Measurements from ENCODE around the gene CEL. TPM values are rescaled to one million over a fixed set of nuclear protein-coding genes. Genes with fewer than 3 reads are reported as not detected.
"Not testable (repeated sequence)": the region's sequence is repeated elsewhere in the genome, so short reads cannot be mapped to it uniquely, and the experiment has no call there.

The CEL gene
- total and polyA plus RNA-seq, 2 donors, result 0.76 to 3.2 TPM

DNA sequence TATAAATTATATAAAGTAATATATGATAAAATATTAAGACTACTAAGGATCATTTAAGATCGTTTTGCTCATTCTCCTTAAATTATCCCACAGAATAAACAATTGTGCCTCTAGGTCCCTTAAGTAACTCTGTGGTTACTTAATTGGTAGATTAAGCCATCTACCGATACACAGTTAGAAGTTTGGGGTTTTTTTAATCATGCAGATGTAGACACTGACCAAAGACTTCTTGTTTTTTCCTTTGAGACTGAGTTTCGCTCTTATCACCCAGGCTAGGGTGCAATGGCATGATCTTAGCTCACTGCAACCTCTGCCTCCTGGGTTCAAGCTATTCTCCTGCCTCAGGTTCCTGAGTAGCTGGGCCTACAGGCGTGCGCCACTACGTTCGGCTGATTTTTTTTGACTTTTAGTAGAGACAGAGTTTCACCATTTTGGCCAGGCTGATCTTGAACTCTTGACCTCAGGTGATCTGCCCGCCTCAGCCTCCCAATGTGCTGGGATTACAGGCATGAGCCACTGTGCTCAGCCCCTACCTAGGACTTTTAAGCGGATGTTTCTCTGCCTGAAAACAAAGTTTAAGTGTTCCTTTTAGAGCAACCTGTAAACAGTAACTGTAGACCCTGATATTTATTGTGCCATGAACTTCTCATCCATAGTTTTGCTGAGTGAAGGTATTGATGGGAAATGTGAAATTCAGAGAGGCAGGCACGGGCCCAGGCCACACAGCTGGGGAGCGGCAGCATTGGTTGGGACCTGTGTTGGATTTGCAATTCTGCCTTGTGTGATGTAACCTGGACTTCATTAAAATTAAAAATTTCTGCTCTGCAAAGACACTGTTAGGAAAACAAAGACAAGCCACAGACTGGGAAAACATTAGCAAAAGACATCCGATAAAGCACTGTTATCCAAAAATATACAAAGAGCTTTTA, 11.6 kb downstream of the CEL start:
- no peaks in the 10 kb centered on the region for H3K9me3 ChIP-seq (ENCODE audit: control insufficient read depth in 2 of 2, insufficient read depth in 1 of 2, low read length in 1 of 2)
- DNase-seq (ENCODE audit: low read depth in 6 of 9, low spot score in 9 of 9), result no peak
- H3K27me3 ChIP-seq (ENCODE audit: control insufficient read depth in 2 of 2, insufficient read depth in 1 of 2, low read length in 1 of 2), result no peaks in the 10 kb centered on the region
- H3K27ac ChIP-seq (ENCODE audit: low read depth in 1 of 2, low read length in 1 of 2), result no peak overlapping the region
- H3K4me1 ChIP-seq (ENCODE audit: control insufficient read depth in 2 of 2, insufficient read depth in 2 of 2, low read length in 2 of 2), result no peaks in the 10 kb centered on the region
- H3K4me3 ChIP-seq (ENCODE audit: low read length in 2 of 2), result no peak overlapping the region
- WGBS, result 96% methylated on average over 12 of the region's 12 CpGs
- peaks cover 0 to 2% of the 10 kb centered on the region in 2 donors for H3K36me3 ChIP-seq (ENCODE audit: control insufficient read depth in 2 of 2, insufficient read depth in 2 of 2, low read length in 1 of 2)

DNA sequence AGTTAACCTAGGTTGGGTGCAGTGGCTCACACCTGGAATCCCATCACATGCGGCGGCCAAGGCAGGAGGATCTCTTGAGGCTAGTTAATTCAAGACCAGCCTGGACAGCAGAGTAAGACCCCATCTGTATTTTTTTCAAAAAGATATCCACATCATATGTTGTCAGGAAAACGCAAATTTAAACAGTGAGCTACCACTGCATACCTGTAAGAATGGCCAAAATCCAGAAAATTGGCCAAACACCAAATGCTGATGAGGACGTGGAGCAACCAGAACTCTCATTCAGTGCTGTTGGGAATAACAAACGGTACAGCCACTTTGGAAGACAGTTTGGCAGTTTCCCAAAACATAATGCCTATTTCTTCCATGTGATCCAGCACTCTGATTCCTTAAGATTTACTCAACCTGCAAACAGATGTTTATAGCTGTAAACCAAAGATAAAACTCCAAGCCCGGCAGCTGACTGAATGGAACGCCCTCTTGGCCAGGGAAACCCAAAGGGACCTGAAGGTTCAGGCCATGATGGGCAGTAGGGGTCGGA, 12.4 kb downstream of the CEL start:
- Histone ChIP-seq H3K4me1 (ENCODE audit: control insufficient read depth in 2 of 2, insufficient read depth in 2 of 2, low read length in 2 of 2) (no peaks in the 10 kb centered on the region), H3K36me3 (ENCODE audit: control insufficient read depth in 2 of 2, insufficient read depth in 2 of 2, low read length in 1 of 2) (peaks cover 0 to 2% of the 10 kb centered on the region in 2 donors), H3K4me3 (ENCODE audit: low read length in 2 of 2) (no peak overlapping the region), H3K27ac (ENCODE audit: low read depth in 1 of 2, low read length in 1 of 2) (no peak overlapping the region), H3K27me3 (ENCODE audit: control insufficient read depth in 2 of 2, insufficient read depth in 1 of 2, low read length in 1 of 2) (no peaks in the 10 kb centered on the region), H3K9me3 (ENCODE audit: control insufficient read depth in 2 of 2, insufficient read depth in 1 of 2, low read length in 1 of 2) (no peaks in the 10 kb centered on the region)
- WGBS, result 94% methylated on average over 8 of the region's 8 CpGs
- DNase-seq (ENCODE audit: low read depth in 6 of 9, low spot score in 9 of 9), result no peak

DNA sequence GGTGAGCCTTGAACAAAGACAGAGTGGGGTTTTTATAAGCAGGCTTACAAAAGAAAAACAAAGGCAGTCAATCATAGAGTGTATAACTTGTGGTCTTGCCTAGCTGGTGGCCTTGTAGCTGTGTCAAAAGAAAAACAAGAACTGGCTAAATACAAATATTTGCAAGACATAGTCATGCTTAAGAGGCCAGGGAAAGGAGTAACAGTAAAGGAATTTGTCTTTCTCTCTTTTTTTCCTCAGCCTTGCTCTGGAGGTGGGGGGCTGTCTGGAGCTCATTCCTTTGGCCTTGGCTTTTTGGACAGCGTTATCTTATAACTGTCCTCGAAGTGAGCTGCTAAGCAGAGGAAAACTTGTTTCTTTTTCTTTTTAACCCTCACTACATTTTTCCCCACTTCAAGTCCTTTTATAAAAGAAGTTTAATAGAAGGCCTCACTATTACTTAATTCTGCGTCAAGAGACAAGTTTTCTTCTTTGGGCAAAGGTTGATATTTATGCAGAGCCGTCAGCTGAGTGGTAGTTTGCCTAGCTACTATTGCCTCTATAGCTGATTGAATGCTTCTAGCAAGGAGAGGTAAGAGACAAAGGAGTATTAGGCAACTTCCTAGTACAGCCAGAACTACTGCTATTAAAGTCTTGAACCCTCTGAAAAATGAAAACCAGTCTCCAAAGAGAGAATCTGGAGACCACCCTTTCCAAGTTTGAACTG, 14.3 kb downstream of the CEL start:
- Histone ChIP-seq H3K27ac (ENCODE audit: low read depth in 1 of 2, low read length in 1 of 2) (no peak overlapping the region), H3K36me3 (ENCODE audit: control insufficient read depth in 2 of 2, insufficient read depth in 2 of 2, low read length in 1 of 2) (no peaks in the 10 kb centered on the region), H3K9me3 (ENCODE audit: control insufficient read depth in 2 of 2, insufficient read depth in 1 of 2, low read length in 1 of 2) (no peaks in the 10 kb centered on the region), H3K27me3 (ENCODE audit: control insufficient read depth in 2 of 2, insufficient read depth in 1 of 2, low read length in 1 of 2) (no peaks in the 10 kb centered on the region), H3K4me3 (ENCODE audit: low read length in 2 of 2) (no peak overlapping the region), H3K4me1 (ENCODE audit: control insufficient read depth in 2 of 2, insufficient read depth in 2 of 2, low read length in 2 of 2) (no peaks in the 10 kb centered on the region)
- DNase-seq (ENCODE audit: low read depth in 6 of 9, low spot score in 9 of 9), result no peak
- 94% methylated on average over 4 of the region's 4 CpGs for WGBS

DNA sequence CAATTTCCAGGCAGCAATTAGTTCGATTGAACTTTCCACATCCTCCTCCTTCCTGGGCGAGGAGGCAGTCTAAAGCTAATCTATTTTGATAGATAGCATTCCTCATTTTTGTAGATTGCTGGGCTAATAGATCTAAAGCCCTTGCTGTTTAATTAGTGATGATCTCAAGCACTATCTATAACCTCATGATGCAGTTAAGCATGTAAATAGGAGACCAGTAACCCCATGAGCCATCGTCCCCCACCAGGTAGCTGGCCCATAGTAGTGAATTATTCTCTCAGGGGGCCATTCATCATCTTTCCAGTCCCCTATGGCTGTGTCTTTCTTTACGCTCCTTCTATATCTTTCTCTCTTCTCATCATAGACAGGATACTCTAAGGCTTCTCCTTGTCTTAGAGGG, 14.9 kb downstream of the CEL start:
- WGBS, result 85% methylated on average over 4 of the region's 4 CpGs
- Histone ChIP-seq H3K4me1 (ENCODE audit: control insufficient read depth in 2 of 2, insufficient read depth in 2 of 2, low read length in 2 of 2) (no peaks in the 10 kb centered on the region), H3K27ac (ENCODE audit: low read depth in 1 of 2, low read length in 1 of 2) (no peak overlapping the region), H3K27me3 (ENCODE audit: control insufficient read depth in 2 of 2, insufficient read depth in 1 of 2, low read length in 1 of 2) (no peaks in the 10 kb centered on the region), H3K36me3 (ENCODE audit: control insufficient read depth in 2 of 2, insufficient read depth in 2 of 2, low read length in 1 of 2) (no peaks in the 10 kb centered on the region), H3K4me3 (ENCODE audit: low read length in 2 of 2) (no peak overlapping the region), H3K9me3 (ENCODE audit: control insufficient read depth in 2 of 2, insufficient read depth in 1 of 2, low read length in 1 of 2) (no peaks in the 10 kb centered on the region)
- DNase-seq (ENCODE audit: low read depth in 6 of 9, low spot score in 9 of 9), result no peak

DNA sequence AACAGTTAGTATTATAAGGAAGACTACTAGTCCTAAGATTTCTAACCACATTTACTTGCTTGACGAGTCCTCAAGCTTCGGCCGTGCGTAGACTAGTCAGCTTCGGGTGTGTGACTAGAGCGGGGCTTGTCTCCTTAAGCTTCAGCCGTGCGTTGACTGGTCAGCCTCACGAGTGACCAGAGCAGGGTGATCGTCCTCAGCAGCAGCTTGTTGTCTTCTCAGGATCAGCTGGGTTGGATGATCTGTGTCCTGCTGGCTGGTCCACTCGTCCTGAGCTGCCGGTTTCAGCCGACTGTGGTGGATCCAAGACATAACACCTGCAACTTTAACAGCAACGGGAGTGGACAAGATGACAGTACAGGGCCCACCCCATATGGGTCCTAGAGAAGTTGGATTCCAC, 16.7 kb downstream of the CEL start:
- Histone ChIP-seq H3K27ac (ENCODE audit: low read depth in 1 of 2, low read length in 1 of 2) (no peak overlapping the region), H3K4me3 (ENCODE audit: low read length in 2 of 2) (no peak overlapping the region), H3K36me3 (ENCODE audit: control insufficient read depth in 2 of 2, insufficient read depth in 2 of 2, low read length in 1 of 2) (no peaks in the 10 kb centered on the region), H3K9me3 (ENCODE audit: control insufficient read depth in 2 of 2, insufficient read depth in 1 of 2, low read length in 1 of 2) (no peaks in the 10 kb centered on the region), H3K27me3 (ENCODE audit: control insufficient read depth in 2 of 2, insufficient read depth in 1 of 2, low read length in 1 of 2) (no peaks in the 10 kb centered on the region), H3K4me1 (ENCODE audit: control insufficient read depth in 2 of 2, insufficient read depth in 2 of 2, low read length in 2 of 2) (peaks cover 0 to 2% of the 10 kb centered on the region in 2 donors)
- no peak for DNase-seq (ENCODE audit: low read depth in 6 of 9, low spot score in 9 of 9)
- WGBS, result 96% methylated on average over 14 of the region's 14 CpGs

DNA sequence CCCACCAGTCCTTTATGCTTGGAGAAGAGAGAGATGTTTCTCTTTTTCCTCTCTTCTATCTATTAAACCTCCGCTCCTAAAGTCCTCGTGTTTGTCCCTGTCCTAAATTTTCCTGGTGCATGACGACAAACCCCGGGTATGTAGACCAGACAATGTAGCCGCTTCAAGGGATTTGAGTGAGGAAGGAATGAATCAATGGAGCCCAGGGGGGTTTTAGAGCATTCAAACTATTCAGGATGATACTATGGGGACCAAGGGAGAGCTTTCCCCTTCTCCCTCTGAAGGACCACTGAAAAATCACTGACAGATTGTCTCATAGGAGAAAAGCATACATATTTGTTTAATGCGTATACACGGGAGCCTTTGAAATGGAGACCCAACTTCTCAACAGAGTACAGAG, 18.4 kb downstream of the CEL start:
- Histone ChIP-seq H3K4me1 (ENCODE audit: control insufficient read depth in 2 of 2, insufficient read depth in 2 of 2, low read length in 2 of 2) (peaks cover 0 to 2% of the 10 kb centered on the region in 2 donors), H3K9me3 (ENCODE audit: control insufficient read depth in 2 of 2, insufficient read depth in 1 of 2, low read length in 1 of 2) (no peaks in the 10 kb centered on the region), H3K27me3 (ENCODE audit: control insufficient read depth in 2 of 2, insufficient read depth in 1 of 2, low read length in 1 of 2) (no peaks in the 10 kb centered on the region), H3K36me3 (ENCODE audit: control insufficient read depth in 2 of 2, insufficient read depth in 2 of 2, low read length in 1 of 2) (no peaks in the 10 kb centered on the region), H3K4me3 (ENCODE audit: low read length in 2 of 2) (no peak overlapping the region), H3K27ac (ENCODE audit: low read depth in 1 of 2, low read length in 1 of 2) (no peak overlapping the region)
- DNase-seq (ENCODE audit: low read depth in 6 of 9, low spot score in 9 of 9), result no peak
- 95% methylated on average over 7 of the region's 7 CpGs for WGBS

DNA sequence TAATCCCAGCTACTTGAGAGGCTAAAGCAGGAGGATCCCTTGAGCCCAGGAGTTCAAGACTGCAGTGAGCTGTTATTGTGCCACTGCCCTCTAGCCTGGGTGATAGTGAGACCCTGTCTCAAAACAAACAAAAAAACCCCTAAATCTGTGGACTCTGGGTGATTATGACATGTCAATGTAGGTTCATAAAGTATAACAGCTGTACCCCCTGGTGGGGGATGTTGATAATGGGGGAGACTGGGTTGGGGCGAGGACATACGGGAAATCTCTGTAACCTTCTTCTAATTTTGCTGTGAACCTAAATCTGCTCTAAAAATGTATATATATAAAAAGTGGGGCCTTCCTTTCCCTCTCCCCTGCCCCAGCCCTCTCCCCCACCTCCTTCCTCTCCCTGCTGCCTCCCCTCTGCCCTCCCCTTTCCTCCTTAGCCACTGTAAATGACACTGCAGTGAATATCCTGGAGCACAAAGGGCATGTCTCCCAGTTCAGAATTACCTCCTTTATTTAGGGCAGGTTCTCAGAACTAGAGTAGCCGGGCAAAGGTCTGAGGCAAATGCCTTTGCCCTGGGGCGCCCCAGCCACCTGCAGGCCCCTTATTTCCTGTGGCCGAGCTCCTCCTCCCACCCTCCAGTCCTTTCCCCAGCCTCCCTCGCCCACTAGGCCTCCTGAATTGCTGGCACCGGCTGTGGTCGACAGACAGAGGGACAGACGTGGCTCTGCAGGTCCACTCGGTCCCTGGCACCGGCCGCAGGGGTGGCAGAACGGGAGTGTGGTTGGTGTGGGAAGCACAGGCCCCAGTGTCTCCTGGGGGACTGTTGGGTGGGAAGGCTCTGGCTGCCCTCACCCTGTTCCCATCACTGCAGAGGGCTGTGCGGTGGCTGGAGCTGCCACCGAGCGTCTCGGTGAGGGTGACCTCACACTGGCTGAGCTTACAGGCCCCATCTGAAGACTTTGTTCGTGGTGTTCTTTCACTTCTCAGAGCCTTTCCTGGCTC, 19.3 kb downstream of the CEL start:
- H3K4me1 ChIP-seq (ENCODE audit: control insufficient read depth in 2 of 2, insufficient read depth in 2 of 2, low read length in 2 of 2); H3K36me3 ChIP-seq (ENCODE audit: control insufficient read depth in 2 of 2, insufficient read depth in 2 of 2, low read length in 1 of 2); DNase-seq (ENCODE audit: low read depth in 6 of 9, low spot score in 9 of 9); H3K27ac ChIP-seq (ENCODE audit: low read depth in 1 of 2, low read length in 1 of 2); H3K9me3 ChIP-seq (ENCODE audit: control insufficient read depth in 2 of 2, insufficient read depth in 1 of 2, low read length in 1 of 2); H3K4me3 ChIP-seq (ENCODE audit: low read length in 2 of 2); H3K27me3 ChIP-seq (ENCODE audit: control insufficient read depth in 2 of 2, insufficient read depth in 1 of 2, low read length in 1 of 2): not testable (repeated sequence)
- 69% methylated on average over 10 of the region's 18 CpGs for WGBS

DNA sequence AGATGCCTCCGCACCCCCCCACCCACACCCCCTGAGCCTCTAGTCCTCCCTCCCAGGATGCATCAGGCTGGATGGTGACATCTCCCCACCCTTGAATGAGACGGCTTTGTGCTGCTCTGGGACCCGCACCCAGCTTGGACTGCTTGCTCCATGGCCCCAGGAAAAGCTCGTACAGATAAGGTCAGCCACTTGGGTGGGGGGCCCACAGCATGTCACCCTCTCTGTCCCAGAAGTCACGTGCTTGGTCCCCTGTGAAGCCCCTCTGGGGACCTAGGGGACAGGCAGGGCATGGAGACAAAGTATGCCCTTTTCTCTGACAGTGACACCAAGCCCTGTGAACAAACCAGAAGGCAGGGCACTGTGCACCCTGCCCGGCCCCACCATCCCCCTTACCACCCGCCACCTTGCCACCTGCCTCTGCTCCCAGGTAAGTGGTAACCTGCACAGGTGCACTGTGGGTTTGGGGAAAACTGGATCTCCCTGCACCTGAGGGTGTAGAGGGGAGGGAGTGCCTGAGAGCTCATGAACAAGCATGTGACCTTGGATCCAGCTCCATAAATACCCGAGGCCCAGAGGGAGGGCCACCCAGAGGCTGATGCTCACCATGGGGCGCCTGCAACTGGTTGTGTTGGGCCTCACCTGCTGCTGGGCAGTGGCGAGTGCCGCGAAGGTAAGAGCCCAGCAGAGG, 20.3 kb downstream of the CEL start:
- H3K4me3 ChIP-seq (ENCODE audit: low read length in 2 of 2); DNase-seq (ENCODE audit: low read depth in 6 of 9, low spot score in 9 of 9); H3K9me3 ChIP-seq (ENCODE audit: control insufficient read depth in 2 of 2, insufficient read depth in 1 of 2, low read length in 1 of 2); H3K4me1 ChIP-seq (ENCODE audit: control insufficient read depth in 2 of 2, insufficient read depth in 2 of 2, low read length in 2 of 2); H3K27me3 ChIP-seq (ENCODE audit: control insufficient read depth in 2 of 2, insufficient read depth in 1 of 2, low read length in 1 of 2); H3K27ac ChIP-seq (ENCODE audit: low read depth in 1 of 2, low read length in 1 of 2); H3K36me3 ChIP-seq (ENCODE audit: control insufficient read depth in 2 of 2, insufficient read depth in 2 of 2, low read length in 1 of 2): not testable (repeated sequence)
- 91% methylated on average over 8 of the region's 12 CpGs for WGBS

Data from thymus (tissue), 11 donors.